H1 (cell line): ENCODE results near the gene ZBTB4. TPM values are rescaled to one million over a fixed set of nuclear protein-coding genes. Genes with fewer than 3 reads are reported as not detected.

ENCODE experiments used
- ATF3 ChIP-seq: IDR thresholded peaks from 2 replicates; pipeline ENCODE4 v1.6.1; 2011; ENCODE audit warnings: low read depth, mild to moderate bottlenecking, low read length; ENCODE audit not compliant: insufficient read depth
- BACH1 ChIP-seq: IDR thresholded peaks from 2 replicates; pipeline ENCODE4 v1.6.1; 2012; ENCODE audit warnings: low read length, improper control_type of control experiment
- CBX8 ChIP-seq: fragments of 300-800, 300-1000 bp; sonication (generic); IDR thresholded peaks from 2 replicates; pipeline ENCODE4 v1.7.1; 2016; ENCODE audit warnings: low read depth, low read length, borderline replicate concordance
- CHD7 ChIP-seq: fragments of 300-600 bp; sonication (generic); IDR thresholded peaks from 2 replicates; pipeline ENCODE4 v1.7.1; 2012; ENCODE audit warnings: low read length, moderate library complexity, mild to moderate bottlenecking, inconsistent platforms; ENCODE audit not compliant: insufficient replicate concordance
- NRF1 ChIP-seq: IDR thresholded peaks from 2 replicates; pipeline ENCODE4 v1.6.1; 2011; ENCODE audit warnings: mild to moderate bottlenecking, low read depth, low read length, improper control_type of control experiment
- polyA plus RNA-seq, 7 experiments: library from polyadenylated mRNA; depleted of rRNA in 3 of 7; stranded (reverse) in 5 of 7; unstranded in 2 of 7; fragments of >200 nt in 5 of 7; fragments of 200-250 nt in 2 of 7; gene quantifications; 1 replicate in 5 of 7; 2 replicates in 1 of 7; 4 replicates in 1 of 7; pipeline versions ENCODE4 v1.2.1 to v1.2.3, GENCODE V29; 2011 to 2013; ENCODE audit warnings: missing spikeins in 2 of 7, mixed read lengths in 2 of 7
- total RNA-seq: library from RNA; stranded (reverse); fragmentation: NEBNext Ultra II Directional; extraction: Animal tissue kit (Norgen Biotek cat#: 25700); gene quantifications from 2 replicates; pipeline ENCODE4 v1.2.1, GENCODE V29; 2021

Gene ZBTB4
- total and polyA plus RNA-seq, 2 of the 8 experiments (the other 6 are each of a cell fraction or from before 2014, with no cell fraction given), result 5.9 to 10.1 TPM

GRCh38 chr17:7467498-7467897 lies 11.9 kb downstream of the ZBTB4 start (continued):
- no peak for TF ChIP-seq CHD7
- TF ChIP-seq CBX8, result no peak
- no peak for TF ChIP-seq NRF1
- no peak for TF ChIP-seq BACH1
- no peak for TF ChIP-seq ATF3
